HG02763 (cell line): ENCODE results near the gene MAST4.
"Not testable (repeated sequence)": the region's sequence is repeated elsewhere in the genome, so short reads cannot be mapped to it uniquely, and the experiment has no call there.

Source experiments
- ATAC-seq: cut with Tn5 transposase; IDR thresholded peaks from one replicate; pipeline ENCODE4 v1.9.1; 2021; ENCODE audit warnings: mild to moderate bottlenecking, moderate library complexity; ENCODE audit not compliant: unreplicated experiment

Gene MAST4

GRCh38 chr5:67166460-67167285 lies 570.5 kb downstream of the MAST4 start:
- peak; percentile 44 for ATAC-seq

DNA sequence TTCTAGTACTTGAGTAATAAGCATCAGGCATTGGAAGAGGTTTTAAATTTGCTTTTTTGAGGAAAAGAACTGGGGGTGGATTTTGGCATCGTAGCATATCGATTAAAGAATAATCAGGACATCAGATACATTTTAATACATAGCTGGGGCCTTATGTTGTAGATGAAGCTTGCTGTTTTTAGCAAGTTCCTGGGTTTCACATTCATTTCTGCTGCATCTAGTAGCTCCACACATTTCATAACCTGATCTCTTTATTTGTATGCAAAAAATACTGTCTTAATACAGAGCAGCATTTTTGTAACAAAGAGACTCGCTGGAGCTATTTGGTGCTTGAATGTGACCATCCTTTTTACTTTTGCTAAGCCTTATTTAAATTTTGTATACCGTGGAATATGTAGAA lies 571.9 kb downstream of the MAST4 start:
- no peak for ATAC-seq

DNA sequence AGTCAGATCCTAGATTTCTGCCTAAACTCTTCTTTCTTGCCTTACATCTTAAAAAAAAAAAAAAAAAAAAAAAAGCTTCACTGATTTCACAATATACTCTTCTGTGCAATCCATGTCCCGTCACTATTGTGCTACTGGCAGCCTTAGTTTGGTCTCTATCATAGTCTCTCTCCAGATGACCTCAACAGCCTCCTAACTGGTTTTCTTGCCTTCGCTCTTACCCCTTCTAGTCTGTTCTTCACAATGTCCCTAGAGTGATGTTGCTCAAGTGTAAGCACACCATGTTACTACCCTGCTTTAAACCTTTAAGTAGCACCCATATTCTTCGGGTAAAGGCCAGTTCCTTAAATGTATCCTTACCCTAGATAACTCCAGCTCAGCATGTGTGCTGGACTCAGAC lies 574.6 kb downstream of the MAST4 start:
- no peak for ATAC-seq

- not testable (repeated sequence) for ATAC-seq
Measured at GRCh38 chr5:67173351-67173750, 577.2 kb downstream of the MAST4 start.

GRCh38 chr5:67173959-67174358 lies 577.8 kb downstream of the MAST4 start:
- ATAC-seq = no peak

DNA sequence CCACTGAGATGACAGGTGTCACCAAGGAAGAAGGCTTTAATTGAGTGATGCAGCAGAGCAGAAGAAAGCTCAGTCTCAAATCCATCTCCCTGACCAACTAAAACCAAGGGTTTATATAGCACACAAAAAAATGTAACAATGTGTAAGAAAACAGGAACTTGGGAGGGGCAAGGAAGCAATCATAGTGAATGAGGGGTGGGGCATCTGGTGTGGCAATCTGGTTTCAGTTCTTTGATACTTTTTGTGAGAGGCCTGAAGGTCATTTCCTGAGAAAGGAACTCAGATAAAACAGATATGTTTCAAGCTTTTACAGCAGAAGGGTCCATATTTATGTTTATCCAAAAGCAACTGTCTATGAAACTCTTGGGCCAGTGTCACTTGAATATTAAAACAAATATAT lies 580.7 kb downstream of the MAST4 start:
- ATAC-seq = no peak

DNA sequence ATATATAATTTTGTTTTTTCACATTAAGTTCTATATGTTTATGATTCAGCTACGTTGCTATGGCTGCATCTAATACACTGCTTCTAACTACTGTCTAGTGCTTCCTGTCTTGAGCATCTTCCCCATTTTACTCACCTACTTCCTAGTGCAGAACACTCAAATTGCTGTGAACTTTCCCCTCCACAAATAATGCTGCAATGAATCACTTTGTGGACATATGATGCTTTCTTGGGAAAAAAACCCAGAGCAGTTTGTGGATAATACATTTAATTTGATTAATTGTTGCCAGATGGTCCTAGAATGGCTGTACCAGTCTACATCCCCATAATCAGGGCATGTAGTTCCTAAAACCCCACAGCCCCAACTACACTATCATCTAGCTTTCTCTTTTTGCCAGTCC lies 581.9 kb downstream of the MAST4 start:
- ATAC-seq = no peak

GRCh38 chr5:67178966-67179365 lies 582.8 kb downstream of the MAST4 start:
- no peak for ATAC-seq

GRCh38 chr5:67179697-67180361 lies 583.6 kb downstream of the MAST4 start:
- ATAC-seq = no peak

DNA sequence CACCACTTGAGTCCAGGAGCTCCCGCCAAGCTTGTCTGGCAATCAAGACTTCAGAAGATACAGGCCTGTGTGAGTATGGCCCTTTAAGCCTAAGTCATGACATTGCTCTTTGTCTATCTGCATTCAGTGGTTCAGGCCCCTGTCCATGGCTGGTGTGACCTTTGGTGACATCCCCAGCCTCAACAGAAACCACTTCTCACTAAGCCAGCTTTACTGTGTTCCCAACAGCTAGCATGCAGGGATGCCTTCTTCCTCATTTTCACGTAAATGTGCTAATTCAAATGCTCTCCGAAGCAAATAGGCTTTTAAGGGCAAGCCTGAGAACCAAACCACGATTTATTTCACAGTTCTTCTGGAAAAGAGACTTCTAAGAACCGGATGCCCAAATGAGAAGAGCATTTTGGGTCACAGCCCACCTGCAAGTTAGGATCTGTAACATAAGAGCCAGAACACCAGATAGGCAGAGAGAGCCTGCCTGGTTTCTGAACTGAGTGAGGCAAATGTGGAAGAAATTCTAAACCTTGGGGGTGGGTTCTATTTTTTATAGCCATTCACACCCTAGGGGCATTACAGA lies 585.5 kb downstream of the MAST4 start:
- no peak for ATAC-seq

DNA sequence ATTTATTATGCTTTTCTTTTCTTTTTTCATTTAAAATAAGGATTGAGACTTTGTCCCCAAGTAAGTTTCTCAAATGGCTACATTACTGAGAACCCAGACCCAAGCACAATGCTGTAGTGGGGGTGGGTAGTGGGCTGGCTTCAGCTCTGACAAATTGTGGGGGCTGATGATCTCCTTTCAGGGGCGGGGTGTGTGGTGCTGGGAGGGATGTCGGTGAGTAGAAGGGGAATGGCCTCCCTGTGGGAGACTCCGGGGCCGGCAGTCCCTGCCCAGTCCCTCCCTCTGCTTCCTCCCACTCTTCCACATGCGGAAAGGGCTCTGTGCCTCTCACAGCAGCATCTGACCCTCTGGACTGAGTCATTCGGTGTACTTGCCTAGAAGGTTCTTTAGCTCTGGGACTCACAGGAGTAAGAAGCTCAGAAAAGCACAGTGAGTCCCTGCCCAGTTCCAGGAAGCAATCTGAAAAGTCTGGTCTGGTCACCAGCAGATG lies 586.2 kb downstream of the MAST4 start:
- ATAC-seq = no peak

DNA sequence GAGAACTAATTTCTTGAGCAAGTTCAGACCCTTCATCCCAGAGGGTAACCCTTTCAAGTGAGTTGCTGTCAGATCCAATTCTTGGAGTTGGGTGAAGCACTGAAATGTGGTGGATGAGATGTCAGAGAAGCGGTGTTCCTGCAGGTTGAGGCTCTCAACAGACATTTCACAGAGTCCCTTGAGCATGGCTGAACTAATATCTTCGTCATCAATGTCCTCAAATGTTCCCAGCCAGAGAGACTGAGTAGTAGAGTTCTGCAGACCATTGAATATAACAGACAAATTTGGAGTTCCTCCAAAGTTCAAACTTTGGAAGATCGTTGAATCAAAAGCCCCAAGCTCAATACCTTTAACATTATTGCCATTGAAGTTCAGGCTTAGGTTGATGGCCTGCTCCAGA lies 587.7 kb downstream of the MAST4 start:
- no peak for ATAC-seq

DNA sequence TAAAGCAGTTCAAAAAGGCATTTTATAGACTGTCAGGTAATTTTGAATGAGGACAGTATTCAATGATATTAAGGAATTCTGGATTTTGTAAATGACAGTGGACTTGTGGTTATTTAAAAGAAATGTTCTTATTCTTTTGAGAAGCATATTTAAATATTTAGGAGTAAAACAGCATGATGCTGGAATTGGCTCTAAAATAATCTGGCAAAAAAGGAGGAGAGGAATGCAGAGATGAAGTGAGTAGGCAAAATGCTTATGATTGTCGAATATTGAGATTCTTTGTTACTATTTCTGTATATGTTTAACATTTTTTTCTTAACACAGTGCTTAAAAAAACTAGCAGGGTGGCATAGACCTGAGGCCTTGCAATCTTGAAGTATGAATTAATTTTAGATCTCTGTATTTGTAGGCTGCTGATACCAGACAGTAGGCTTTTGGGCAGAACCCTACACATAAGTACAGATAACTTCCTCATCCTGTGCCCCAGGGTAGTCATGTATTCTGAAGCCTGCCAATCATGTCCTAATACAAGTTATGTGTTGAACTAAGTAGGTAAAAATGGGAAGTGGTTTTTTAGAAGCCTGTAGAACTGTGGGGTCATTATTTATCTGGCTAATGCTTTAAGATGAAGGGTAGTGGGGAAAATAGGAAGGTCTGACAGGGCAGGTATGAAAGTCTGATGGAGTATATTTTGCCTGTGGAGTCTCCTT lies 591.0 kb downstream of the MAST4 start:
- peak; percentile 50 for ATAC-seq

GRCh38 chr5:67188274-67189078 lies 592.3 kb downstream of the MAST4 start:
- ATAC-seq = no peak

DNA sequence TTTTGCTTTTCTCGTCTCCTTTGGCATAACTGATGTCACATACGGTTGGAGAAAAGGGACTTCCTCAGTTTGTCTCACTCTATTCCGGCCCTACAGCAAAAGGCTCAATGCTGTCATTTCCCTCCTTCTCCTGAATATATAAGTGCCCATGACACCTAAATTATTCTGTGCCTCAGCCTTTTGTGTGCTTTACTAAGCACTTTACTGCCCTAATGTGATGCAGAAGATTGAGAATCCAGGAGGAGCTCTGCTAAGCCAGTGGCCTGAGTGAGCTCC lies 592.8 kb downstream of the MAST4 start:
- no peak for ATAC-seq

DNA sequence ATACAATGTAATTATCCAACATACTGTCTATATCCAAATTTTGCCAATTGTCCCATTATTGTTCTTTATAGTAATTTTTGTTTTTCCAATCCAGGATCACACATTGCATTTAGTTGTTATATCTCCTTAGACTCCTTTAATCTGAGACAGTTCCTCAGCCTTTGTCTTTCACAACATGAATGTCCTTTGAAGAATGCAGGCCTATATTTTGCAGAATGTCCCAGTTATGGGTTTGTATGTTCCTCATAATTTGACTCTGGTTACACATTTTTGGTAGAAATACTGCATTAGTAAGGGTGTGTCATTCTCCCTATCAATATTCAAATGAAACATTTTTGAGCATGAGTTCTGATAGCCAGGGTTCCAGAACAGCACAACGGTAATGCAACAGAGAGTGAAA lies 593.7 kb downstream of the MAST4 start:
- no peak for ATAC-seq

DNA sequence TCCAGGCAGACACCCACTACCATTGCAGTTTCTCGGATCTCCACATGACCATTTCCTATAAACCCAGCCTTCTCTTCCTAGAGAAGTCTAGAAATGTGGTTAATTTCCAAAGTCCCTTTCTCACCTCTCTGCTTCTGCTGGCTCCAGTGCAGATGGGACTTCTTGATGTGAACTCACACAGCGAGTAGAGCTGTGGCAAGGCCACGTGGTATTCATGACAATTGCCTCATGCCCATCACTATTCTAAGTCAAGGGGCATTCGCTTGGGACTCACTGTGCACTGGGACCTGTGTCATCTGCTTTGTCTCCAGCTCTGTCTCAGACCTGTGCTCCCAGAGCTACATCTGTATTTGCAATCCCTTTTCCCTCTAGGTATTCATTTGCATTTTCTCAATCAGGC lies 594.2 kb downstream of the MAST4 start:
- no peak for ATAC-seq

- no peak for ATAC-seq
Measured at GRCh38 chr5:67190861-67191260, 594.7 kb downstream of the MAST4 start.

DNA sequence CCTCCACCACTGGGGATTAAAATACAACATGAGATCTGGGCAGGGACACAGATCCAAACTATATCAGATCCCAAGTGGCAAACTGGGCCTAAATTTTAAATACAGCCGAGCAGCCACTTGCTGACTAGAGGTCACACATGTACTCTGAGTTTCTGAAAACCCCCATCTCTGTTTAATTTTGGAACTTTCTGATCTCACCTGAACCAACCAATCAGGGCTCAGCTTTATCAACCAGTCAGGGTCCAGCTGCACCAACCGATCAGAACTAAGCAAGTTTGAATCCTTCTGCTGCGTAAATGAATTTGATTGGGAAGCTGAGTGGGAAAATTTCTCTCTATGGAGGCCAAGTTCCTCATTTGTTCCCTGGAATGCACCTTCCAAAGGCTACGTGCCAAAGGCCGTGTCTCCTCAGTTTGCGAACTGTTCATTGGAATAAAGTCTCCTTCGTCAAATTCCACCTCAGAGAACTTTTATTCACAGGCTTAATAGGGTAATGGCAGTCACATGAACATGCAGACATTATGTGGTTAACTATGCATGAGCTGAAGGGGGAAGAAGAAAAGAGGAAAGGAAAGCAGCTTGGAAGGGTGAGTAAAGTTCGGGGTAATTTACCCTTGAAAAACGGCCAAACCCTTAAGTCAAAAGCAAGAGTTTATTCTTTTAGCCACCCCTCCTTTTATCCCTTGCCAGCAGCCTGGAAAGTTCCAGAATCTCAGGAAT lies 596.7 kb downstream of the MAST4 start:
- no peak for ATAC-seq

GRCh38 chr5:67193439-67193807 lies 597.2 kb downstream of the MAST4 start:
- no peak for ATAC-seq
